ENCODE measurements around the gene JAM3.
"Not testable (repeated sequence)": the region's sequence is repeated elsewhere in the genome, so short reads cannot be mapped to it uniquely, and the experiment has no call there.

The JAM3 gene

DNA sequence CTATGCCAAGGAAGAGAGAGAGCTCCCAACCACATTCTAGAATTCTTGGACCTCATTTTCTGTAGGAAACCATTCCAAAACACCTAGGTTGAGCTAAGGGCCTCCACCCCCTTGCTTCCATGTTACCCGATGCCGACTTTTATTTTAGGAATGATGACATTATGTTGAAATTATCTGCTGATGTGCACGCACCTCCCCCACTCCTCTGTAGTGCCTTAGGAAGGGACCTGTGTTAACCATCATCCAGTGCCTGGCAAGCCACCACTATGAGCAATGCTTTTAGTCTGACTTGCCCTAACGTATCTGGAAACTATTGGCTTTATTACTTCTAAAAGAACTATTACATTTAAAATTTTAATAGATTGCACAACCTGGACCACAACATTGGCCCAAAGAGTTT is 112.8 kb downstream of the JAM3 start:
- no peak for DNase-seq (ENCODE audit: low read depth, low spot score)

DNA sequence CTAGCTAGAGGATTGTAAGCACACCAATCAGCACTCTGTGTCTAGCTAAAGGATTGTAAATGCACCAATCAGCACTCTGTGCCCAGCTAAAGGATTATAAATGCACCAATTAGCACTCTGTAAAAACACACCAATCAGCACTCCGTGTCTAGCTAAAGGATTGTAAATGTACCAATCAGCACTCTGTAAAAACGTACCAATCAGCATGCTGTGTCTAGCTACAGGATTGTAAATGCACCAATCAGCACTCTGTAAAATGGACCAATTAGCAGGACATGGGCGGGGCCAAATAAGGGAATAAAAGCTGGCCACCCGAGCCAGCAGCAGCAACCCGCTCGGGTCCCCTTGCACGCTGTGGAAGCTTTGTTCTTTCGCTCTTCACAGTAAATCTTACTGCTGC is 119.2 kb downstream of the JAM3 start:
- DNase-seq (ENCODE audit: low read depth, low spot score): not testable (repeated sequence)

DNA sequence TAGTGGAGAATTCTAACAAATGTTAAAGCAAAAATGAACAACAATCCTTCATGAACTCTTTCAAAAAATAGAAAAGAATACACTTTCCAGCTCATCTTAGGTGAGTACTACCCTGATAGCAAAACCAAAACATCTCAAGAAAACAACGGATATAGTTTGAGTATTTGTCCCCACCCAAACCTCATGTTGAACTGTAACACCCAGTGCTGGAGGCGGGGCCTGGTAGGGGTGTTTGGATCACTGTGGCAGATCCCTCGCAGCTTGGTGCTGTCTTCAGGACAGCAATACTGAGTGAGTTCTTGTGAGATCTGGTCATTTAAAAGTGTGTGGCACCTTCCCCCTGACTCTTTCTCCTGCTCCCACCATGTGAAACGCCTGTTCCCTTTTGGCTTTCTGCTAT is 127.9 kb downstream of the JAM3 start:
- no peak for DNase-seq (ENCODE audit: low read depth, low spot score)

DNA sequence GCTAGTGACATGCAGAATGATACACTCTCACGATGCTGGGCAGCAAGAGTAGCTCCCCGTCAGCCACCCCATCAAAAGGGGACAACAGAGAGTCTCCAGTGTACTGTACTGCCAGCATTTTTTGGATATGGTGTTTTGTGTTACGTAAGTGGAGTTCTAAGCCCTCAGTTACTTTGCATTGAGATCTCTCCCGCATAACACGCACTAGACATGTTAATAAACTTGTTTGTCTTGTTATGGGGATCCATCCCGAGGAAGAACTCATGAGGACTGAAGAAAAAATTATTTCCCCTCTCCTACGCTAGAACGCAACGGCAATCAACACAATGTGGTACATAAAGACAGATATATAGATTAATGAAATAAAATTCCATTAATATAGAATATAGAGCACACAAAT is 130.7 kb downstream of the JAM3 start:
- DNase-seq (ENCODE audit: low read depth, low spot score): no peak

DNA sequence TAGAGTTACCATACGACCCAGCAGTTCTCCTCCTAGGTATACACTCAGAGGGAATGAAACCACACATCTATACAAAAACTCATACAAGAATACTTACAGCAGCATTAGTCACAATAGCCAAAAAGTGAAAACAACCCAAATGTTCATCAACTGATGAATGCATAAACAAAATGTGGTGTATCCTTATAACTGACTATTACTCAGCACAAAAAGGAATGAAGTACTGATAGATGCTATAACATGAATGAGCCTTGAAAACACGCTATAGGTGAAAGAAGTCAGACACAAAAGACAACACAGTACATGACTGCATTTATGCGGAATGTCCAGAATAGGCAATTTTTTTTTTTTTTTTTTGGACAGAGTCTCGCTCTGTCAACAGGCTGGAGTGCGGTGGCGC is 131.8 kb downstream of the JAM3 start:
- DNase-seq (ENCODE audit: low read depth, low spot score): no peak
